Activated CD4-positive, alpha-beta T cell treated with anti-CD3 and anti-CD28 coated beads for 4 hours (primary cell): Measurements from ENCODE around the gene LHFPL3.

Source experiments
- DNase-seq, 2 donors: peaks; one replicate each; pipeline ENCODE4 v3.0.0-alpha.2; 2020

Gene LHFPL3

DNA sequence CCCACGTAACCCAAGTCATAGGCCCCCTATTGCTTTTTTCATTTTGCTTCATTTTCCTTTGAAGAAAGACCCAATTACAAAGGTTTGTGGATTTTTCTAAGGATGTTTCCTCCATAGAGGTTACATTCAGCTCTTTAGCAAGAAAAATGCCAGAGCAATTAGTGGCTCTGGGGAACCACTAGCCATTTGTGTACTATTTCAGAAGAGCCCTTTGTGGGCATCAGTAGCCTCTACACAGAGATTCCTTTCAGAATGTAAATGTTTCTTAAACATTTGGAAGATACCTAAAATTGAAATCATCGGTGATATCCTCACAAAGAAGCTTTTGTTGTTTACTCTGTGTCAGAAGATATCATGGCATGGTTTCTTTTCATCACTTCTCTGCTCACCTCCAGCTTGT, 394.6 kb downstream of the LHFPL3 start:
- no peak for DNase-seq

DNA sequence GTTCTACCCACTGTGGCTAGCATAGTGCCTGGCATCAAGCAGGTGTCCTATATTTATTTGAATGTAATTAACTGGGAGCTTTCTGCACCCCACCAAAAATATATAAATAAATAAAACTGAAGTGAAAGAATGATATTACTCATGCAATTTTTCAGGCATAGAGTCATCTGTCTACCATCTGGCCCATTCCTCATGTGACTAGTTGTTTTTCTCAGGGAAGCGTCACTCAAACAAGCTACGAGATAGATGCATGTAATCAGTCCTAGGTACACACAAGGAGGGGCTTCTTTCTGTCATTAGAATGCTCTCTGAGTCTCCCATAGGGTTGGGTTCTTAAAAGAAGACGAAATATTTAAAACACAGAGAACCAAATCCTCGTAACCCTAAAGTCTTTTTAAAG, 430.1 kb downstream of the LHFPL3 start:
- DNase-seq: no peak

DNA sequence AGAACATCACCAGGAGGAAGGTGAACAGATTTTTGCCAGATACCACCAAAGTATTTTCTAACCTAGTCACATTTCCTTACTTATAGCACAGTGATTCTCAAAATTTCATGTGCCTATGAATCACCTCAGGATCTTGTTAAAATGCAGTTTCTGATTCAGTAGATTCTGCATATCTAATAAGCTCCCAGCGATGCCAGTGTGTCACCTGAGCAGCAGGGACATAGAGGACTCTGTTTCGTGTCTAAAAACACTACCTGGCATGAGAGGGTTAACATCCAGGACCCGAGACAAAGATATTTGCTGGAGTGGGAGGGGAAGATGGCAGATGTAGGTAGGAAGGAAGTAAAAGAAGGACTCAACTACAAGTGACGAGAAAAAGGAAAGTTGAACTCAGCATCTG, 433.5 kb downstream of the LHFPL3 start:
- no peak for DNase-seq

DNA sequence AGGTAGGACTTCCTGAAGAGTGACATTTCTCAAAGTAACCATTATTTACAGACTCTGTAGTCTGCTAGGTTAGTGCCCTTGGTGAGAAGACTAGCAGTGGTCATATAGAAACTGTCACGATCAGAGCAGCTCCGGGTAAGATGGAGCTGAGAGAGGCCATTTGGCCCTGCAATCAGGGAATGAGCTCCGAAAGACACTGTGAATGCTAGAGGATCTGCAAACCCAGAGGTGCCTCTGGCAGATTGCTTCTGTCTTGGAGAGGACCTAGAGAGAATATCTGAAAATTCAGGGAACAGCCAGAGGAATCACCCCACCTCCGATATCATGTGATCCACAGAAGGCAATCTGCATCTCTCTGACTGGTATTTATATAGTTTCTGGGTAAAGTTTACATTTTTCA, 438.7 kb downstream of the LHFPL3 start:
- DNase-seq: no peak

DNA sequence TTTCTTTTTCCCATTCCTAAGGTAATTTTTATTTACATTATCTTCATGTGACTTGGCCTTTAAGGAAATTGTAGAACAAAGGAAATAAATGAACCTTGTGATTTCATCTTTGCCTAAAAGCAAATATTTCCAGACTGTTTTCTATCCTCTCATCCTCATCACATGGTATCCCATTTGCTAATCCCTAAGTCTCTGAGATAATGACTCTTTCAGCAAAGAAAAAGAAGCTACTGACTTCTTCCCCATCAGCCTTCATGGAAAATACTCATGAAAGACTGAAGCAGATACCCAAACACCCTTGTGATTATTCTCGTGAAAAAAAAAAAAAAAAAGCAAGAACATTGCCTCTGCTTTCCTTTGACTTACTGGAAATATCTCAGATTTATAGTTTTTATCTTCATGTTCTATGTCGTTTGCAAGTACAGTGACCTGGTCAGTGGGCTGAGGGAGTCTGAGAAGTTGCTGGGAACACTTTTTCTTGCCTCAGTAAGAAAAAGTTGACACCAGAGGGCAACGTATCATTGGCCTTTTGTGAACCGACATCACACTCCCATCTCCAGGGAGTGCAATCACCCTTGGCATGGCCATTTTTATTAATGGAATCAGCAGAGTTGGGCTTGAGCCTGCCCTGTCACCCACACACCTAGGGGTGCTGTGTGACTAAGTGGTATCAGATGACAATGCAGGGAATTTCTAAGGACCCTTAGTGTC, 439.6 kb downstream of the LHFPL3 start:
- no peak for DNase-seq

DNA sequence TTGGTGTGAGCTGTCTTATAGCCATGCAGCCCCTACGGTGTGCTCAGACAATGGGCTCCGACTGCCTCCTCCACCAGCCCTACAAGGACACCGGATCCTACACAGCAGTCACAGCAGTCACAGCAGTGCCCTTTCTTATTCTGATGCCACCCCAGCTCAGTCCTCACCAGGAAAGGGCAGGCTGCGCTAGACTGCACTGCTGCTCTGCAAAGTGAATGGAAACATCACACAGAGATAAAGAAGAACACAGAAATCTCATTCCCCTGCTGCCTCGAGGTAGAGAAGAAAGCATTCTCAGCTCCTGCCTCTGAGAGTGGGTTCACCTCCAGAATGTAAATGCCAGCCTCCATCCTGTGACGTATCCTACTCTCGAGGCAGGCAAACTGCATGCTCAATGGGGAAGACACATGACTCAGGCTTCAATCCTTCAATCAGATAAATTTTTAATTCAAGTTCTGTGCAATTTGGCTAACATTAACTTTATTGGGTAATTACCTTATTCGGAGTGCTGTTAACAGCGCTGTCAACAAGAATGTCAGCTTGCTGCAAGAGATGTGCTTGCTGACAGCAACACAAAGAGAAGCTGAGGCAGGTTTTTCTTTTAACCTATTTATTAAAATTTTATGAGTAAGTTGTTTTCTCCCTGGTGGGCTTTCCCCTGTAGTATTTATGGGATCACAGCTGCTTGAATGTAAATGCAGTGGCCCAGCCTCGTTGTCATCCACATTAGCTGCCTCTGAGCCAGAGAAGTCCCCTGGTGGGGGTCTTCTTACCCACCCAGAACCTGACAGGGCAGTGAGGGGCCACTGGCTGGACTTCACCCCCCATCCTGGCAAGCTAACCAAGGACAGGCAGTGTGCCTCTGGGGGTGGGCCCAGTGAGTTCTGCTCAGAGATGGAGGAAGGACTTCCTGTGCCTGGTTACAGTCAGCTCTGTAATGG, 444.3 kb downstream of the LHFPL3 start:
- DNase-seq: no peak

DNA sequence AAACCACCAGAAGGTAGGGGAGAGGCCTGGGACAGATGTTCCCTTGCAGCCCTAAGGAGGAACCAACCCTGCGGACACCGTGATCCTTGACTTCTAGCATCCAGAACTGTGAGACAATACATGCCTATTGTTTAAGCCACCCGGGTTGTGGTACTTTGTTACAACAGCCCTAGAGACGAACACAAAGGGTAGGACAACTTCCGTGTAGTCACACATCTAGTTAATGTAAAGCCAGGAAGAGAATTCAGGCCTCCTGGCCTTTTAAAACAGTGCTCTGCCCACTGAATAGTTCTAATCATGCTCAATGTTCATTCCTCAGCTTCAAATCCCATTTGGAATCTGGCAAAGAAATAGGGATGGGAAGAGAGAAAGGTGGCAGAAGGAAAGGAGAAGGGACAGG, 445.4 kb downstream of the LHFPL3 start:
- DNase-seq: no peak

DNA sequence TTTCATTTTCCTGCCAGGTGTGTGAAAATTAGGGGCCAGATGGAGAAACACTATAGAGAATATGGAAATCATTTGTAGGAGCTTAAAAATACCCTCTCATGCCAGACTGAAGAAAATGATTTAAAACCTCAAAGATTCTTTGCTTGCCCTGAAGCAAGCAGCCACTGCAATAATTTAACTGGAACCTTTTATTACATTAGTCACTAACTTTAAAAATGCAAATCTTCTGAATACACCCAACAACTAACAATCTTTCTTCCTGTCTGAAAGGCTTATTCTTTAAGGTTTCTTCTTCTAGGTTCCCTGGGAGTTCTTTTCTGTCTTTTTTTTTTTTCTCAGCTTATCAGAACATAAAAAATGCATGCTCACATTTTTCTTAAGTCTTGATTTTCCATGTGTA, 447.1 kb downstream of the LHFPL3 start:
- DNase-seq: no peak

DNA sequence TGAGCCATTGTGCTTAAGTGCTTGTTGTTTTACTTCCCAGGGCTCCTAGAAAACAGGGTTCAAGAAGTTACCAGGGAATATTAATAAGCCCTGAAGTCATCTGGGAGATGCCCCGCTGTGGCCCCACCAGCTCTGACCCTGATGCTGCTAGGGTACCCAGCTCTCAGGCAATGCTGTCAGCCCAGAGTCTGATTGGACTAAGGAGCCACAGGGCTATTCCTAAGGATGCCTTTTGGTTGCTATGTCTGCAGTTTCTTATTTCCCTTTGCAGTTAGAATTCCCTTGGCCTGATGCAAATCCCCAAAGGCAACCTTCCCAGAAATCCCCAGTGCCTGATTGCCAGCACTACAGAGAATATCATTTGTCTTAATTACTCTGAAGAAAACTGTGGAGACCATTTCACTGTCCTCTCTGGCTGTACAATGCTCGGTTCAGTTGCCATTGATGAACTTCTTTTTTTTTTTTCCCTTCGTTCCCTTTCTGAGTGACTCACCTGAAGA, 448.9 kb downstream of the LHFPL3 start:
- no peak for DNase-seq

DNA sequence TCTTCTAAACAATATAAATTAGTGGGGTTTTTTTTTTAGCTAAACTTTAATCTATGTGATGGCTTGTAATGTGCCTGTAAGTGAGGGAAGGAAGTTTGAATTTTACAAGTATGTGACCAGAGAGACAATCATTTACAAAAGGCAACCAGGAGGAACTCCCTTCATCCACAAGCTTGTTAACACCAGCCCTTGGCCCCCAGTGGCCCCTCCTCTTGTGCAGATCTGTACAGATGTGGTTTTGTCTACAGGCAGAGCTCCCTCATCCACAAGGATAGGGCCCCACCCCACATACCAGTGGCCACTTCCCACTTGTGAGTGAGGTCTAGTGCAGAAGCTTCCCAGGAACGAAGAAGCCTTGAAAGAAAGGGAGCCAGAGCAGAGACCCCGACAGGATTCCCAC, 451.5 kb downstream of the LHFPL3 start:
- no peak for DNase-seq

DNA sequence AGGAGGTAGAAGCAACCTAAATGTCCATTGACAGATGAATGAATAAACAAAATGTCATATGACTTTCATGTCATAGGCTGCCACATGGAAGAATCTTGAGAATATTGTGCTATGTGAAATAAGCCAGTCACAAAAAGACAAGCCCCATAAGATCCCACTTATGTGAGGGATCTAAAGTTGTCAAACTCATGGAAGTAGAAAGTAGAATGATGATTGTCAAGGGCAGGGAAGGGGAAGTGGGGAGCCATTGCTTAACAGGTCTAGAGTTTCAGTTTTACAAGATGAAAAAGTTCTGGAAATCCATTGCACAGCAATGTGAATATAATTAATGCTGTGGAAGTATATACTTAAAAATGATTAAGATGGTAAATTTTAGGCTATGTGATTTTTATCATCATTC, 456.3 kb downstream of the LHFPL3 start:
- no peak for DNase-seq

DNA sequence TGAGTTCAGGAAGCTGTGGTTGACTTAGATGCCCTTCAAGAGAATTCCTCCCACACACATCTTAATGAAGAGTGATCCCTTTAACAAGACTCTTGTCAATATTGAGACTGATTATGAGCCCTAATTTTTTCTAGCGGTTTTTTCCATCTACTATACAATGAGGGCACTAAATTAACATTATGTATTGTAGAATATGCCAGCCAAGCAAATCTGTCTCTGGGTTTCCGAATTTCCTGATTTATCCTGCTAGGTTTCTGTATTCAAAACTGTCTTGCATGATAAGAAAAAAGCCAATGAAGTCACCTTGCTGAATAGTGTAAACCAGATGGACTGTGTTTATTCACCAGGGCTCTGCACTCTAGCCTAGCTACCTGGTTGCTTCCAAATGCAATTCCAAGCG, 461.4 kb downstream of the LHFPL3 start:
- no peak for DNase-seq

DNA sequence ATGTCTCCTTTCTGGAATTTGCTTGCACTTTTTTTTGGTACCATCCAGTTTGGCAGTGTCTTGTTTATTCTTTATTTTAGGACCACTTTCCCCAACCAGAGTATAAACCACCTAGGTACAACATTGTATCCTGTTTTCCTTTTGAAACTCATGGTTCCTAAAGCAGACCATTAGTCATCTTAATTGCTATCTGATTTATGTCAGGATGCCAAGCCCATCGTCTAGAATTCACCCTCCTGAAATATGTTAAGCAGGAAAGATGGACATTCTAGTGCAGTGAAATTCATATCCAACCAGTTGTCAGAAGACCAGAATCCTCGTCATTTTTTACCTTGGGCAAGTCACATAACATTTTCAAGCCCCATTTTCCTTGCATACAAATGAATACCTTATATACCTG, 462.0 kb downstream of the LHFPL3 start:
- no peak for DNase-seq

DNA sequence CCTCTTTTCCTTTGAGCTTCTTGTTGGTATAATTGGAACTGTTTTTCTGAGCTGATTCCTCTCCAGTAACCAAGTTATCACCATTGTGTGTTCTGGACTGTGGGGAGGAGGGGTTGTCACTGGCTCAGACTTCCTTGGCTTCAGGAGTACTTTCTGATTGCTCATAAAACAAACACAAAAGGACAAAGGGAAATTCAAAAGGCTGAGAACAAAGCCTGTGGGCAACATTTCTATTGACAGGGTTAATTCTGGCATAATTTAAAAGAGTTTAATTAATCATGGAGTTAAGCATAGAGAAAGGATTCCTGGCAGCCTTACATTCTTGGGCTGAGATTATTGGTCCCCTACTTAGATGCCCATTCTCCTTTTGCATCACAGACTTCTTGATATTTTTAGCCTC, 462.7 kb downstream of the LHFPL3 start:
- DNase-seq: no peak

DNA sequence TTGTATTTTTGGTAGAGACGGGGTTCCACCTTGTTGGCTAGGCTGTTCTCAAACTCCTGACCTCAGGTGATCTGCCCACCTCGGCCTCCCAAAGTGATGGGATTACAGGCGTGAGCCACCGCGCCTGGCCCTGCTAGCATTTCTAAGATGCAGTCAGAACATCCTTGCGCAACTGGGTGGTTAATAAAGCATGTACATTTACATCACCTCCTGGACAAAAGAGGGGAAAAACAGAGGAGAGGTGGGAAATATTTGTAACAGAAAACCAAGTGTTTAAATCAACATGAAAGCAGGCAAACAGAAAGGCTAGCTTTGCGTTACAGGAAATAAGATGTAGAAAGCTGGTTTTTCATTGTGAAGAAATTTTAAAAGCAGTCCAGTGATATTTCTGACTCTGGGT, 464.7 kb downstream of the LHFPL3 start:
- no peak for DNase-seq

DNA sequence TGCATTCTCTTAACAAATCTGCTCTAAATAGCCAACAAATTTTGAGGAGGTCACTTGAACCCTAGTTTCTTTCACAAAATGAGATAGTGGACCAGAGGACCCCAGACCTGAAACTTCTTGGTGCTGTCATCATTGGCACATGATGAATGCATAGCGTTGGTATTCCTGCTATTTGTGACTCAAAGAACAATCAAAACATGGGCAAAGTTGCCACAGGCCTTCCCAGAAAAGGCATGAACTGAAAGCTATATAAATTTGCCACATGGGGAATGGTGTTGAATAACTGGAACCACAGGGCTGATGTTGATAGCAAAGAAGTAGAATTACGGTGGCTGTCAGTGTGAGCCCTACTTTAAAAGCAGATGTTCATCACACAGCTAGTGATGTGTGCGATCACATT, 465.8 kb downstream of the LHFPL3 start:
- no peak for DNase-seq

DNA sequence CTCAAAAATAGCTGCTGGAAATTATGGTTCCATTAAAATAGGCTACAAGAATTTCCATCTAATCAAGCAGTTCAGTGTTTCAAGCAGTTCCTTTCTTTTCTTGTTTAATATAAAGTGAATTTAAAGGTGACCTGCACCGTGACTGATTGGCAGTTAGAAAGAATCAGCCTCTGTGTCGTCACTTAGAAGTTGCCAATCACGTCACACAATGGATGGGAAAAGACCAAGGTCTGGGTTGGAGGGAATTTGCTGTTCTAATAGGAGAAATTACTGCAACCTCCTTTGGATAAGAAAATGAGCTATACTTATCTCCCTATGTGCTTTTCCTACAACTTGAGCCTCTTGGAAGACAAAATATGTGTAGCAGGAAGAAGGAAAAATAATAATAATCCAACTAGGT, 466.2 kb downstream of the LHFPL3 start:
- no peak for DNase-seq

DNA sequence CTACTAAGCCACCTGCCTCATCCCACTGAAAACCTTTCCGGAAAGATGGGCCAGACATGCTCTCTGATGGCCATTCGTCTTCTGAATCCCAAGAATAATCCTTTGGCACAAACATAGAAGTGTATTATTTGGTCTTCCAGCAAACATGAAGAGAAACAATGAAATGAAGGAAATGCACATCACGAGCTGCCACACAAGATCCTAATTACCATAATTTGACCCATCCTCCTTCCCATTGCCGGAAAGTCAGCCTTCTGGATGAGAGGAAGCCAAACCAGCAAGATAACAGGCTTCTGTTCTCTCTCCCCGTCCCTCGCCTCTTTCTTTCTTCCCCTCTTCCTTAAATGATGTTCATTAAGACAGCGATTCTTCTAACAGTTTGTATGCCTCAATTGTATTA, 466.7 kb downstream of the LHFPL3 start:
- no peak for DNase-seq

DNA sequence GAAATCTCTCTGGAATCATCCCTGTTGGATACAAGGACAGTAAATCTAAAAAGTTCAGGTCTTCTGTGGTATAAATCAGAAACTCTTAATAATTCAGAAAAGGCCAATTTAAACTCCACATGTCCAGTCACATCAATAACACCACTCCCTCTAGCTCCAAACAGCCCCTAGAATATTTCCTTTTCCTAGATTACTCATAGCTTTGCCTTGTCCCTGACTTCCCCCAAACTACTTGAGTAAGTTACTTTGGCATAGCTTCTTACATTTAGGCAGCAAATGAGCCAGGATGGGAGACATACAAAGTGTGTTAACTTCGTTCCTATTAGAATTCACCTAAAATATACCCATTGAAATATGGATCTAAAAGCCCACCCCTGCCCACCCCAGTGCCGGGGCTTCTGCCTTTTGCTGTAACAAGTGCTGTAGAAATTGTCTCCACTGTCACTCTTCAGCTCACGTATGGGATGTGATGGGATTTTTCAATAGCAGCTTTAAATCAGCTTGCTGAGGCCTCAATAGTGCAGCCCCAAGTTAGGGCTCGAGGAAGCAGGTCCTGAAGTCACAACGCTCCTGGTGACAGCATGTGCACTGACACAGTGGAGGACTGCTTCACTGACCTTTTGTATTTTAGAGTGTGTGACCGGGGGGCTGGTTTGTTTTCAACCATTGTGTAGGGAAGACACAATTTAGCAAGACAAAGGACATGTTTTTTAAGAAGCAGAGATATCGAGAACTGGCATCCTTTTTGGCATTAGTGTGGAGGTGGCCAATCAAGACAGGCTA, 467.4 kb downstream of the LHFPL3 start:
- DNase-seq: no peak

DNA sequence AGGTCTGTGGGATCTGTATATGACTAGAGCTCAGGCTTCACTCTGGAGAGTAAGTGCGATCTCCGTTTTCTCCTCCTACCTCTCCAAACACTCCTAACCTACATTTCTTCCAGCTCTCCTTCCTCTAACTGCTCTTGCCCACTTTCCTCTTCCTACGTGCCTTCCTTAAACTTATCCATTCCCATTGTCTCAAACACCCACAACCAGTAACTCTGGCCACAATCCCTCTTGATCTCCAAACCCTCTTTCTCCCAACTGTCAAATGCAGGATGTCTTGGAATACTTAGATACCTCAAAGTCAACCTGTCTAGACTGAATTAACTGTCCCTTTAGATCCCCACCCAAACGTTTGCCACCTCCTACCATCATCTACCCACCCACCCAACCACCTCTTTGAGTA, 471.9 kb downstream of the LHFPL3 start:
- DNase-seq: no peak

DNA sequence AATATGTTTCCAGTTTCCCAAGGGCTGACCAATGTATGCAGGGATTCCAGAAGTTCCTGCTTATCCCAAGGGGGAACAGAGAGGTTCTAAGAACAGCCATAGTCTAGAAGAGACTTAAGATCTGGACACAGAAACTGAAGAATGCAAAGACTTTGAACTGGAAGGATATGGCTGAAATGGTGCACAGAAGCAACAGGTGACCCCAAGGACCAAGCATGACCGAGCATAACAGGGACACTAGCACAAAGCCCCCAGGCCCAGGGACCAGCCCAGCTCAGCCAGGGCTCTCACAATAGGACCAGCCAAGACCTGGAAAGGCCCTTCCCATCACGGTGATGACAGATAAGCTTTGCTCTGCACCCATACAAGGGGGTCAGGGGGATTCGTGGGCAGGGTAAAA, 472.6 kb downstream of the LHFPL3 start:
- DNase-seq: no peak

DNA sequence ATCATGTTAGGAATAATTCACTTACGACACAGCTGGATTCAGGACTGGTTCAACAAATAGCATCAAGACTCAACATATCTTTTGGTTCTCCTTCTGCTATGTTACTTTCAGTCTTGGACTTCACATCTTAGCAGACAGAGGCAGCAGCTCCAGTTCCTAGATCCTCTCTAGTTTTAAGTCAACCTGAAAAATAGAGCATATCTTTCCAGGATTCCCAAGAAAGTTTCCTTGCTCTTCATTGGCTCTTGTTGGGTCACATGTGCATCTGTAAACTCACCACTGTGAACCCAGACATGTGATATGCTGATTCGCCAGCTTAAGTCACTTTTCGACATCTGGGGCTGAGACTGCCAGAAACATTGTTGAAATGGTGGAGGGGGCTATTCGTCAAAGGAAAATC, 475.5 kb downstream of the LHFPL3 start:
- DNase-seq: no peak

DNA sequence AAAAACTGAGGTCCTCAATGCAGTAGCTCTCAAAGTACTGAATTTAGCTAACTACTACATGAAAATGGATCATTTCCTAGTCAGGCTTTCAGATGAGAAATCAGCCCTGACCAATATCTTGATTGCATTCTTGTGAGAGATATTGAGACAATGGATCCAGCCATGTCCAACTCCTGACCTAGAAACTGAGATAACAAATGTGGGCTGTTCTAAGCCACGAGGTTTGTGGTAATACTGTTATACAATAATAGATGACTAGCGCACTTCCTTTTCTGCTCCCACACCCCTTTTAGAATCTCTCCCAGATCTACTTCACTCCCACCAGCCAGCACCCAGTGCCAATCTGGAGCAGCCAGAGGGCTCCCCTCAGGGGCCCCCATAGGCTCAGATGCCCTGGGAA, 476.3 kb downstream of the LHFPL3 start:
- no peak for DNase-seq
